ENCODE results near the gene AKR1D1. TPM values are rescaled to one million over a fixed set of nuclear protein-coding genes. Genes with fewer than 3 reads are reported as not detected.

The AKR1D1 gene
- total and polyA plus RNA-seq, 2 of the 13 experiments (the other 11 are each of a cell fraction or from before 2014, with no cell fraction given) = 6.9 to 37.0 TPM

- peak; percentile 48; the same call in 1 of the 2 replicates for TF ChIP-seq IKZF5 (CRISPR knock-in tag; IDR thresholded peaks at IDR 0.05)
- 0 out of 2 replicates have a peak, but pooled peaks have one; percentile 54 for TF ChIP-seq ZSCAN9 (CRISPR knock-in tag; IDR thresholded peaks at IDR 0.05; ENCODE audit: borderline replicate concordance)
- no peak for TF ChIP-seq U2AF2 (IDR thresholded peaks at IDR 0.05; ENCODE audit: low read depth, low read length)
- peak; percentile 40; the same call in 1 of the 2 replicates for TF ChIP-seq HOXA3 (CRISPR knock-in tag; IDR thresholded peaks at IDR 0.05)
- TF ChIP-seq SAP130 (CRISPR knock-in tag; IDR thresholded peaks at IDR 0.05; ENCODE audit: low read depth) = peak; percentile 43
- TF ChIP-seq RERE (CRISPR knock-in tag; IDR thresholded peaks at IDR 0.05; ENCODE audit: low read depth) = peak; percentile 85
- peak; percentile 10; the same call in 1 of the 2 replicates for TF ChIP-seq SMC3 (IDR thresholded peaks at IDR 0.05; ENCODE audit: low read length)
- peak; percentile 67; the same call in 1 of the 2 replicates for TF ChIP-seq THRA (CRISPR knock-in tag; IDR thresholded peaks at IDR 0.05; ENCODE audit: borderline replicate concordance)
- peak; percentile 87 for TF ChIP-seq FOXP4 (CRISPR knock-in tag; IDR thresholded peaks at IDR 0.05)
- peak; percentile 95 for TF ChIP-seq RARA (CRISPR knock-in tag; IDR thresholded peaks at IDR 0.05)
- peak; percentile 97 for TF ChIP-seq CEBPG (CRISPR knock-in tag; IDR thresholded peaks at IDR 0.05)
- TF ChIP-seq ZNF513 (CRISPR knock-in tag; conservative IDR thresholded peaks at IDR 0.05) = no peak
- no peak for TF ChIP-seq RNF2 (conservative IDR thresholded peaks at IDR 0.05; ENCODE audit: low read depth)
- TF ChIP-seq CEBPB (IDR thresholded peaks at IDR 0.05; ENCODE audit: borderline replicate concordance, low read depth, low read length) = peak; percentile 96
- TF ChIP-seq DR1 (CRISPR knock-in tag; IDR thresholded peaks at IDR 0.05) = no peak
- TF ChIP-seq TIGD3 (CRISPR knock-in tag; IDR thresholded peaks at IDR 0.05; ENCODE audit: borderline replicate concordance) = no peak
Observed at GRCh38 chr7:138089080-138089901, 13.0 kb downstream of the AKR1D1 start (continued).

Measured in HepG2 (cell line).